Stomach (tissue), 9 donors: ENCODE data around the gene UBE2D4. TPM values are rescaled to one million over a fixed set of nuclear protein-coding genes. Genes with fewer than 3 reads are reported as not detected.

ENCODE experiments used
- DNase-seq, 2 donors: peaks; one replicate each; pipeline versions ENCODE4 v3.0.0 to v3.0.0-alpha.2; 2013 to 2019
- H3K27ac ChIP-seq, 5 donors: fragments of 200-600 bp in 4 of 5; sonication (generic) in 4 of 5; one replicate each; pipeline ENCODE4 v1.5.1; 2013 to 2019; ENCODE audit warnings: mild to moderate bottlenecking in 1 of 5, moderate library complexity in 1 of 5
- H3K27me3 ChIP-seq, 3 donors: fragments of 200-600 bp; sonication (generic); one replicate each; pipeline ENCODE4 v1.5.1; 2017 to 2019; ENCODE audit warnings: mixed run types in 1 of 3
- H3K36me3 ChIP-seq, 4 donors: fragments of 200-600 bp; sonication (generic); 1 replicate in 3 of 4; 2 replicates in 1 of 4; pipeline ENCODE4 v1.5.1; 2016 to 2019
- H3K4me1 ChIP-seq, 4 donors: fragments of 200-600 bp; sonication (generic); one replicate each; pipeline ENCODE4 v1.5.1; 2016 to 2019
- H3K4me3 ChIP-seq, 4 donors: fragments of 200-600 bp; sonication (generic) in 3 of 4; one replicate each; pipeline ENCODE4 v1.5.1; 2016 to 2019; ENCODE audit warnings: mild to moderate bottlenecking in 1 of 4
- H3K9me3 ChIP-seq, 4 donors: fragments of 200-600 bp; sonication (generic); one replicate each; pipeline ENCODE4 v1.5.1; 2016 to 2019
- CTCF ChIP-seq, 7 experiments: fragments of 450-650 bp in 4 of 7; fragments of 200-600 bp in 3 of 7; sonication (generic) in 3 of 7; IDR thresholded peaks; one replicate each; pipeline ENCODE4 v1.5.1; 2016 to 2019; ENCODE audit warnings: antibody characterized with exemption in 7 of 7, control low read depth in 2 of 7, mild to moderate bottlenecking in 1 of 7
- EP300 ChIP-seq: sonication (generic); formaldehyde crosslinking; IDR thresholded peaks from one replicate; pipeline ENCODE4 v1.6.1; 2017; ENCODE audit warnings: antibody characterized with exemption
- POLR2A ChIP-seq, 4 donors: fragments of 450-650 bp; IDR thresholded peaks; one replicate each; pipeline ENCODE4 v1.6.1; 2016; ENCODE audit warnings: antibody characterized with exemption in 4 of 4, control low read depth in 2 of 4, mild to moderate bottlenecking in 1 of 4, moderate library complexity in 1 of 4
- POLR2AphosphoS5 ChIP-seq, 3 donors: sonication (generic); formaldehyde crosslinking; IDR thresholded peaks; one replicate each; pipeline ENCODE4 v1.6.1; 2016; ENCODE audit warnings: antibody characterized with exemption in 3 of 3
- WGBS, 5 donors: extraction: QIAGEN DNeasy Blood & Tissue Kit in 3 of 5; methylation state at CpG; one replicate each; pipeline versions ENCODE4 v1.1.5 to v1.1.7; 2013 to 2018; 5-methylcytosine and 5-hydroxymethylcytosine counted together
- intact Hi-C: fragments of 100-400 bp; cut with DNase I; formaldehyde crosslinking; loops from one replicate; pipeline ENCODE4 v1.15.1; 2023; ENCODE audit warnings: low total_unique reads
- polyA plus RNA-seq, 3 donors: library from polyadenylated mRNA; stranded (reverse); fragments of 200-250 nt; gene quantifications; one replicate each; pipeline ENCODE4 v1.2.3, GENCODE V29; 2013
- total RNA-seq, 5 donors: library from RNA; depleted of rRNA; stranded (reverse); fragments of >200 nt; gene quantifications; one replicate each; pipeline versions ENCODE4 v1.1.0 to v1.2.3, GENCODE V29; 2014 to 2016
- donor health status: healthy with polysubstance abuse.
- donor health status: Bipolar disorder and iron deficiency.
- donor health status: healthy.

The UBE2D4 gene
- total and polyA plus RNA-seq, 8 donors, result 0.58 to 51.8 (median 10.9) TPM; not detected in 1

- intact Hi-C loops, result no loop called here
- Histone ChIP-seq H3K27ac (no peak overlapping the region), H3K27me3 (no peaks in the 10 kb centered on the region), H3K4me1 (peaks cover 0 to 11% (median 1%) of the 10 kb centered on the region in 4 donors), H3K36me3 (peaks cover 0 to 50% (median 34%) of the 10 kb centered on the region in 4 donors), H3K4me3 (no peak overlapping the region), H3K9me3 (no peaks in the 10 kb centered on the region)
- DNase-seq, result no peak
- TF ChIP-seq CTCF (IDR thresholded peaks at IDR 0.05), result no peak
- no peak for TF ChIP-seq EP300
- no peak for TF ChIP-seq POLR2A (IDR thresholded peaks at IDR 0.05)
- TF ChIP-seq POLR2AphosphoS5 (IDR thresholded peaks at IDR 0.05), result no peak
- 93 to 99% (median 97%) methylated on average over 4 of the region's 4 CpGs for WGBS, 5 donors
Observed at GRCh38 chr7:43944286-43944685, 18.1 kb downstream of the UBE2D4 start.

- TF ChIP-seq EP300, result no peak
- TF ChIP-seq CTCF (IDR thresholded peaks at IDR 0.05), result no peak
- no peak for TF ChIP-seq POLR2AphosphoS5 (IDR thresholded peaks at IDR 0.05)
- no peak for TF ChIP-seq POLR2A (IDR thresholded peaks at IDR 0.05)
Observed at GRCh38 chr7:43952028-43952427, 25.8 kb downstream of the UBE2D4 start.

GRCh38 chr7:43953071-43953470 lies 26.8 kb downstream of the UBE2D4 start:
- no peak for DNase-seq
- TF ChIP-seq CTCF (IDR thresholded peaks at IDR 0.05) (no peak), POLR2A (IDR thresholded peaks at IDR 0.05) (no peak), EP300 (no peak), POLR2AphosphoS5 (IDR thresholded peaks at IDR 0.05) (no peak)
- H3K27ac ChIP-seq, result no peak overlapping the region
- H3K4me3 ChIP-seq, result no peak overlapping the region
- WGBS, 5 donors, result 93 to 96% (median 94%) methylated on average over 5 of the region's 5 CpGs
- H3K27me3 ChIP-seq, result no peaks in the 10 kb centered on the region
- H3K9me3 ChIP-seq, result no peaks in the 10 kb centered on the region
- H3K36me3 ChIP-seq, result peaks cover 29 to 72% (median 63%) of the 10 kb centered on the region in 4 donors
- no peaks in the 10 kb centered on the region for H3K4me1 ChIP-seq
- intact Hi-C loops, result no loop called here

More at GRCh38 chr7:43952028-43952427, 25.8 kb downstream of the UBE2D4 start:
- DNase-seq, result no peak
- H3K4me3 ChIP-seq, result no peak overlapping the region
- WGBS, 5 donors, result 86 to 95% (median 91%) methylated on average over 3 of the region's 3 CpGs
- no peaks in the 10 kb centered on the region for H3K4me1 ChIP-seq
- intact Hi-C loops, result no loop called here
- H3K27ac ChIP-seq, result no peak overlapping the region
- no peaks in the 10 kb centered on the region for H3K27me3 ChIP-seq
- no peaks in the 10 kb centered on the region for H3K9me3 ChIP-seq
- peaks cover 29 to 79% (median 67%) of the 10 kb centered on the region in 4 donors for H3K36me3 ChIP-seq

- Histone ChIP-seq H3K4me1 (no peaks in the 10 kb centered on the region), H3K4me3 (no peak overlapping the region), H3K36me3 (peaks cover 29 to 61% (median 49%) of the 10 kb centered on the region in 4 donors), H3K9me3 (no peaks in the 10 kb centered on the region), H3K27me3 (no peaks in the 10 kb centered on the region), H3K27ac (no peak overlapping the region)
- TF ChIP-seq CTCF (IDR thresholded peaks at IDR 0.05) (peak in 3 of 7 experiments; percentile 17 to 25 (median 22)), POLR2AphosphoS5 (IDR thresholded peaks at IDR 0.05) (no peak)
- DNase-seq, result peak; percentile 30 to 75
- 43 to 75% (median 58%) methylated on average over 3 of the region's 3 CpGs for WGBS, 5 donors
- intact Hi-C loops, result no loop called here
Observed at GRCh38 chr7:43954524-43955228, 28.4 kb downstream of the UBE2D4 start.
